GM19193 (cell line): ENCODE data around the gene GMPR2.

Experiments
- POLR2A ChIP-seq: IDR thresholded peaks from 4 replicates; pipeline ENCODE4 v1.6.1; 2011; ENCODE audit not compliant: insufficient read depth, insufficient read length; ENCODE audit errors: extremely low read depth

GMPR2 gene

DNA sequence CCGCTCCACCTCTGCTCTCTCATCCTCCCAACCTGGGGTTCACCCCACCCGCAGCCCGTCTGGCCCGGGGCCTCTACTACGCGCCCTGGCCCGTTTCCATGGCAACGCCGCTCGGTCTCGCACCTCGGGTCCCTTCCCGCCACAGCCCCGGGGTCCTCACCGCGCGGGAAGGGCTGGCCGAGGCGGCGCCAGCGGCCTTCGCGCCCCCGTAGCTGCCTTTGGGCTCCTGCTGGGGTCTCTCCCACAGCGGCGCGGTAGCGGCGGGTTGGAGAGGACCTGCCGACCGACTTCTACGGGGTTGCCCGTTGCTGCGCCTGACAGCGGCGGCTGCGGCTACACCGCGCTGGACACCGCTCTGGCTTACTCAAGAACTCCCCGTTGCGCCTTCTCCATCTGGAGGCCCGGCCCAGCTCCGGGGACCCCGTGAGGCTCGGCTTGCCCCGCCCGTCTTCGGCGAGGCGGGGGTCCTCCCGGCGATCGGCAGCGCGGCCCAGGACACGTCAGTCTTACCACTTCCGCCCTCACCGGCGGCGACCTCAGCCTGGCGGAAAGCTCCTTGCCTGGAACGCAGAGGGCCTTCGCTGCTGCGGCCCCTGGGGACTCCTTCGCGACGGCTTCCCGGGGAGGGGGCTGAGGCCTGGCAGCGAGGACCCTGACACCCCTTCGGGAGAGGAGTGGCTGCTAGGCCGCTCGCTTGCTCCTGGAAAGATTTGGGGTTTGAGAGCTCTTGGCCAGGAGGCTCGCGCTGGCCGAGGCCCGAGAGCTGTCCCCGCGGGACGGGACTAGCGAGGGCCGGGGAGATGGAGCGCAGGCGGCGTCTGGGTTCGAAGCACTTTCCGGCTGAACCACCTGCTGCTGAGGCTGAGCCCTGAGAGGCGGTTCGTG, 37.3 kb upstream of the GMPR2 start, which contains the start of gene TM9SF1:
Gene TM9SF1 (minus strand): TSS at position 256 of the 885 bp plus-strand sequence. CDS start 422 bp downstream, outside the sequence.
- TF ChIP-seq POLR2A = peak; percentile 71

DNA sequence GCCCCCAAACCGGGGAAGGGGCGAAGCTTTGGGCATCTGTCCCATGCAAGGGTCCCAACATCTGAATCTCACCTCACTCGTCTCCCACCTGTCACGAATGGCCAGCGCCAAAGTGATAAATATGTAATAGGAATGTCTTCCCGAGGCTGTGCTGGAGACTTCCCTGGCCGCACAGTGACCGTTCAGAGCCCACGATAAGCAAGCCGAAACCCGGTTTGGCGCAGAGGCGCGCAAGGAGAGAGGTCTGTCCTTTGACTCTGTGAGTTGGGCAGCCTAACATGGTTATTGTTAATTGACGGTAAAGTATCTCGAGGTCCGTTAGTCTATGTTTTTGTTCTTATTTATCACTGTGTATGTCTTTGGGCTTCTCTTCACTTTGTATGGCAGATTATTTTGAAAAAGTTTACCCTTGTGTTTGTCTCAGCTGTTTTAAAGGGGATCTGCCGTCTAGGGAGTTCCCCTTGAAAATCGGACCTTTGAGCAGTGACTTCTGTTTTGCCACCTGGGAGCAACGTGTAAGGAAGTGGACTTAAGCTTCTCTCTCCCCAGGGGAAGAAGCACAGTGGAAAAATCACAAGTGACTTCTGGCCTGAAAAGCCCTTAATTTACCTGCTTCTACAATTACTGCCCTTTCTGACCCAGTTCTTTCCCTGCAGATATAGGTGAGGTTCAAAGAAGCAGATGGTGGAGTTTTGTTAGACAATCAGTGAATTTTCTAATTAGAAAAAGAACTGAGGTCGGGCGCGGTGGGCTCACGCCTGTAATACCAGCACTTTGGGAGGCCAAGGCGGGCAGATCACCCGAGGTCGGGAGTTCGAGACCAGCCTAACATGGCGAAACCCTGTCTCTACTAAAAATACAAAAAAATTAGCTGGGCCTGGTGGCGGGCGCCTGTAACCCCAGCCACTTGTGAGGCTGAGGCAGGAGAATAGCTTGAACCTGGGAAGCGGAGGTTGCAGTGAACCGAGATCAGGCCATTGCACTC, 36.4 kb upstream of the GMPR2 start:
- TF ChIP-seq POLR2A = no peak

DNA sequence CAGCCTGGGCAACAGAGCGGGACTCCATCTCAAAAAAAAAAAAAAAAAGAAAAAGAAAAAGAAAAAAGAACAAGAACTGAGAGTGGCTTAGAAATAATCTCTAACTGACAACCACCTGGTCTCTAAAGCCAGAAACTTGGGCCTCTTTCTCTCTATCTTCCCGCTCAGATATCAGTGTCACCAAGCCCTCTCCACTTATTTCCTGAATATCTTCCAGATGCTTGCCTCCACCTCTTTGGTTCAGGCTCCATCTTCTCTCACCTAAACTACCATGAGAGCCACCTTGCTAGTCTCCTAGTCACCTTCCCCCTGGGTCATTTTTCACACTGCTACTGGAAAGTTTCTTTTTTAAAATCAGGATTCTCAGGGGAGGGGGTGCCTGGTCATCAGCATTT, 35.7 kb upstream of the GMPR2 start:
- no peak for TF ChIP-seq POLR2A

DNA sequence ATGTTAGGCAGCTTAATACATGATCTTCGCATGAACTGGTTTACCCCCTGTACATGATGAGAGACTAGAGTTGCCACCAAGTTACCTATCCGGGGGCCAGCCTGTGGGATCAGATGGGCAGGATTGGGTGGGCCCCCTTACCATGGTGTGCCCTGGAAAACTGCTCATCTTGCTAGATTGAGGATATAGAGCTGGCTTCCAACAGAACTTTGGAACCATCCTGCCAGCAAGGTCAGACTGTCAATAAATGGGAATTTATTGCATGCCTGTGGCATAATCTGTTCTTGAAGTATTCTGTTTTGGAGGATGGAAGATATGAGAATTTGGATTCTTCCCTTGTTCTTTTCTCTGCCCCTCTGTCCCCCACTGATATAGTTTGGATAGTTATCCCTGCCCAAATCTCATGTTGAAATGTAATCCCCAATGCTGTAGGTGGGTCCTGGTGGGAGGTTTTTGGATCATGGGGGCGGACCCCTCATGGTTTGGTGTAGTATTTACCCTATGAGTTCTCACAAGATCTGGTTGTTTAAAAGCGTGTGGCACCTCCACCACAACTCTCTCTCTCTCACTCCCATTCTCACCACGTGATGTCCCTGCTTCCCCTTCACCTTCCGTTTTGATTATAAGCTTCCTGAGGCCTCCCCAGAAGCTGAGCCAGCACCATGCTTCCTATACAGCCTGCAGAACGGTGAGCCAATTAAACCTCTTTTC, 33.8 kb upstream of the GMPR2 start:
- TF ChIP-seq POLR2A = no peak

DNA sequence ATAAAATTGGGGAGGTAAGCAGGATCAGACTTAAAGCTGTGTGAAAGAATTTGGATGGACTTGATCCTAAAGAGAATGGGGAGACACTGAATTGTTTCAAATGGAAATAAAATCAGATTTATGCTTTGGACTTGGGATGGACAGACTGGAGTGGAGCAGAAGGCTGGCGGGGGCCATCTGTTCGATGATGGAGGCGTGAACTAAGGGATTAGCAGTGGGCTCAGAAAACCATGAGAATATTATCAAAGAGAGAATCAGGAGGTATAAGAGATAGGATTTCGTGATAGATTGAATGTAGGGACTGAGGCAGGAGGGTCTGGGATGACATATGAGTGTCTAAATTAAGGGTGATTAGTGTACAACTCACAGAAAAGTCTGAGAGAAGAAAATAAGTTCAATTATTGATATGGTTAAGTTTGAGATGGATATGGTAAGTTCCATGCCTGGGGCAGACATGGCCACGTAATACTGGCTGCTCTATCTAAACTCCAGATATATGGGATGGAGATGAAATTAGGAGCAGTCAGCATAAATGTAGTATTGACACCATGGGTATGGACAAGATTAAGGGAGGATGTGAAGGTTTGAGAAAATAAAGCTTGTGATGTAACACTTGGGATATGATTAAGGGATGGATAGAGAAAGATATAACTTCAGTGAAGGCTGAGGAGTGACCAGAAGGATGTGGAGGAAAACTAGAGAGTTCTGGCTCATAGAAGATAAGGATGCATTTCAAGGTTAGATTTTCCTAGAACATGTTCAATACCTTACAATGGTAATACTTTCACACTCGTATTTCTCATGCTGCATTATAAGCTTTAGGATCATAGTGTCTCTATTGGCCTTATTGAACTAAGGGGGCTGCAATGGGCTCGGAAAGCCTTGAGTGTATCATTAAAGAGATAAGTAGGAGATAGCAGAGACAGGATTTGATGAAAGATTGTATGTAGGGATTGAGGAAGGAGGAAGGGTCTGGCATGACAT, 28.3 kb upstream of the GMPR2 start:
- TF ChIP-seq POLR2A = no peak

DNA sequence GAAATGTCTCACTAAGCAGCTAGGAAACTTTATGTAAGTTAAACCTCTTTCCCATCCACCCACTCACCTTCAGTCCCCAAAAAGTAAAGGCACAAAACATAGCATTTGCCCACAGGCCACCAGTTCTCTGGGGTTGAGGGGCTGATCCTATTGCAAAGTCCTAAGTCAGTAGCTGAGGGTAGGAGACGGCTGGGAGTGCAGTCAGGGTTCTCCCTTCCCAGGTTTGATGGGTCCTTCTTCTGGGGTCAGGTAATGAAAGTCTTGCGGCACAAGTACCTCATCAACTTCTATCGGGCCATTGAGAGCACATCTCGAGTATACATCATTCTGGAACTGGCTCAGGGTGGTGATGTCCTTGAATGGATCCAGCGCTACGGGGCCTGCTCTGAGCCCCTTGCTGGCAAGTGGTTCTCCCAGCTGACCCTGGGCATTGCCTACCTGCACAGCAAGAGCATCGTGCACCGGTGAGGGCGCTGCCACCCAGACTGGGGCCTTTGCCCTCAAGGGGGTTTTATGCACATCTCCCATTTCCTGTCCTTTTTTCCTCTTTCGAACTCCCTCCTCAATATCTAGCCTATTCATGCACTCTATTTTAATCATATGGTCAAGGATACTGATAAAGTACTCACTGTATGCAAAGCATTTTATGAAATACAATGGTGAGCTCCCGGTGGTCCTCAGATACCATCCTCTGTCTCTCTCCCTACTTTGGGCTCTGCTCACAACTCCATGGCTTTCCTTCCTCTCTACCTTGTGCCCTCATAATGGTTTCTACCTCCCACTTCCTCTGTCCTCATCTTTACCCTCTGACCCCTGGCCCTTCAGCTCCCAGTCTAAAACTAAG, 26.2 kb upstream of the GMPR2 start:
- TF ChIP-seq POLR2A = no peak

DNA sequence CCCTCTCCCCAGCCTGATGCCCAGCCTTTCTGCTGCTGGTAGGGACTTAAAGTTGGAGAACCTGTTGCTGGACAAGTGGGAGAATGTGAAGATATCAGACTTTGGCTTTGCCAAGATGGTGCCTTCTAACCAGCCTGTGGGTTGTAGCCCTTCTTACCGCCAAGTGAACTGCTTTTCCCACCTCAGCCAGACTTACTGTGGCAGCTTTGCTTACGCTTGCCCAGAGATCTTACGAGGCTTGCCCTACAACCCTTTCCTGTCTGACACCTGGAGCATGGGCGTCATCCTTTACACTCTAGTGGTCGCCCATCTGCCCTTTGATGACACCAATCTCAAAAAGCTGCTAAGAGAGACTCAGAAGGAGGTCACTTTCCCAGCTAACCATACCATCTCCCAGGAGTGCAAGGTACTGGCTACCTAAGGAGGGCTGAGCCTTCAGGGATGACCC, 25.6 kb upstream of the GMPR2 start:
- TF ChIP-seq POLR2A = no peak

DNA sequence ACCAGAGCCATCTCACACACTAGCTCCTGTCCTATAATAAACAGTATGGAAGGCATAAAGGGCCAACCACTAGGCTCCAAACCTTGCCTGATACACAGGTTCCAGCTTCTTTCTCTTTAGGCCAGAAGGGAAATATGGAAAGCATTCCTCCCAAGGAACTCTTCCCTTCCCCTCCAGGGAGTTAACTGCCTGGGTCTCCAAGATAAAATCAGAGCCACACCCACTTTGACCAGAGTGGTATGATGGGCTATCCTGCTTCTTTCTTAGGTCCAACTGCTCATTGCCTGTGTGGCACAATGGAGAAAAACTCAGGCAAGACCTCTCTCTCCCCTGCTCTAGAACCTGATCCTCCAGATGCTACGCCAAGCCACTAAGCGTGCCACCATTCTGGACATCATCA, 25.1 kb upstream of the GMPR2 start:
- TF ChIP-seq POLR2A = no peak

DNA sequence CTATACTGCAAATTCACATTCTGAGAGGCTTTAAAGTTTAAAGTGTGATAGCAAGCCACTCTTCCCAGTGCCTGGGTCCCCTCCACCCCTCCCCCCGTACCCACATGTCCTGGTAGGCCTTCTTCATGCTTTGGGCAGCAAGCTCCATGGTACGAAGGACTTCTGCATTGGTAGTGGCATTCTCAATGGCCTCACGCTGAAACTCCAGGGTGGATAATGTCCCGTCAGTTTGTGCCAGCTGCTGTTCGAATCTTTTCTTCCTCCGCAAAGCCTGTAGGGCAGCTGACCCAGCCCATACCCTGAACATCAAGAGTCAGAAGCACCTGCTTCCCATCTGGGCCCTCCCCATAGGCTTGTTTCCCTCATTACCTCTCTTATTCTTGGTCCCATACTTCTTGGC, 21.4 kb upstream of the GMPR2 start:
- no peak for TF ChIP-seq POLR2A

DNA sequence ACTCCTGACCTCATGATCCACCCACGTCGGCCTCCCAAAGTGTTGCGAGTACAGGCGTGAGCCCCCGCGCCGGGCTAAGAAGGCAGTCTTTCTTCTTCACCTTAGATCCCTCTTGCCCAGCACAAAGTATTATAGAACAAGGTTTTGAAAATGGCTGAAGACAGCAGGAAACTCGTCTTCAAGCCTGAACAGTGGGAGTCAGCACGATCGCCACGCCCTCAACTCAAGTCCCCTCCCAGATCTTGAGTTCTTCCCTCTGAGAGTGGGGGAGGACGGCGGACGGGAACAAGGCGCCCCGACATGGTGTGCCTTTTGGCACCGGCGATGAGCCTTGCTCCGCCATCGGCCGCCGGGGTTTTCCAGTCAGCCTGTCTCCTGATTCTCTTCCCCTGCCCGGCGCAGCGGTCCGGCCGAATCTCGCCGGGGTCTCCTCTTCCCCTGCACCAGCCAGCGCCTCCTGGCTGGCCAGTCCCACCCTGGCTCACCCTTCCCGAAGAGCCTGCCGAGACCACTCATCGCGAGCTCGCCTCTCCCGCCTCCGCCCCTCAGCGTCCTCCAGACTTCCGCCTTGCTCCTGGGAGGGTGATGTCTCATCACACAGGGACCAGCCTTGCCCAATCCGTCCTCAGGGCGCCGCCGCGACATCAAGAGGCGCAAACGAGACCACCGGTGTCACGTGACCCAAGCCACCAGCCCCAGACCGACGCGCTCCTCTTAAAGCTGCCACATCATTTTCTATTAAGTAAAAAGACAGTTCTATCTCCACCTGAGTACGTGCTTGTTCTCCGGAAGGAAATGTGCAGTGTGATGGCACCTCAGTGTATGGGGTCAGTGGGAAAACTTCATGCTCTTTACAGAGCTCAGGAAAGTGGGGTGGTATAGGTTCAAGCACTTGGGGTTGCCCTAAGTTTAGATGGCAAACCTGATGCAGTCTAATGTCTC, 19.5 kb upstream of the GMPR2 start, which contains the start of gene CHMP4A:
Gene CHMP4A (minus strand): TSS at position 565 of the 942 bp plus-strand sequence. CDS start 49 bp downstream, at position 516.
- peak; percentile 94 for TF ChIP-seq POLR2A

DNA sequence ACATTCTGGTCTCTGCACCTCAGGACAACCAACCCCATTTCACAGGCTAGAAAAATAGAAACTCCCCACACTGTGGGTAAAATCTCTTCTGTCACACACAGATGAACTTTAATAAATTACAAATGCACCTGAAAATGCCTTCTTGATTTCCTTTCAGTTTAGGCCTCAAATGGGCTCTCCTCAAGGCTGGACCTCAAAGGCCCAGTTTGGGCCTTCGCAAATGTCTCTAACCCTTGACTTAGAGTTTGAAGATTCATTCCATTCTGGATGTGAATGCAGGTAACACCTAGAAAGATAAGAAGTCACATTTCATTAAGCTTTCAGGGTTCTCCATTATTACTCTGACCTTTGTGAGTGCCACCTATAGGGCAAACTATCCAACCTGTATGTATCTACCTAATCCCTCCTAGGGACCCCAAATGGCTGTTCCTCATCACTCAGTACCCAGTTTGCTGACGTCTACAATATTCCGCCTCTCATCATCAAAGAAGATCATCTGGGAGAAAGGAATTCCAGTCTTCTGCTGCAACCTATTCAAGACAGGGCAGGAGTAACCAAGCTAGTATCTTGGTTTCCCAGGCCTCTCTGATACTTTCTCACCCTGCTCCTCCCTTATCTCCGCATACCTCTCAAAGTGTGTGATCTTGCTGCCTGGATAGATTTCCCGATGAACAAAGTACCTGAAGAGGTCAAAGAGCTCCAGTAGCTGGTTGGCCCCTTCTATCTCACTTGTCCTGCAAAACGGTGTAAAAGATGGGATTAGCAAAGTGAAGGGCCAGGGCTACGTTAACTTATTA, 18.7 kb upstream of the GMPR2 start:
- TF ChIP-seq POLR2A = no peak
